GM04504 (cell line): ENCODE data around the gene GDPD1.
A peak's percentile ranks its signal among the peaks of the same experiment; 100 is the strongest.
"Not testable (repeated sequence)": the region's sequence is repeated elsewhere in the genome, so short reads cannot be mapped to it uniquely, and the experiment has no call there.

ENCODE experiments used
- DNase-seq: peaks from one replicate; pipeline ENCODE4 v3.0.0-alpha.2; 2012; ENCODE audit warnings: low read depth

Gene GDPD1

GRCh38 chr17:59220328-59221158, at the start of gene GDPD1:
GDPD1 (plus strand) TSS chr17:59220511; CDS start chr17:59220610, 99 bp downstream.
- DNase-seq = peak; percentile 69

- no peak for DNase-seq
These were observed 47.8 kb upstream of the GDPD1 start for GRCh38 chr17:59172436-59173004.

- DNase-seq = no peak
These were observed 45.6 kb upstream of the GDPD1 start for GRCh38 chr17:59174671-59175070.

- DNase-seq = no peak
These were observed 45.2 kb upstream of the GDPD1 start for GRCh38 chr17:59175076-59175475.

GRCh38 chr17:59178266-59178985, 41.9 kb upstream of the GDPD1 start:
- DNase-seq = no peak

- not testable (repeated sequence) for DNase-seq
These were observed 40.7 kb upstream of the GDPD1 start for GRCh38 chr17:59179601-59180000.

- DNase-seq = no peak
These were observed 39.7 kb upstream of the GDPD1 start for GRCh38 chr17:59180626-59181025.

GRCh38 chr17:59181481-59181880, 38.8 kb upstream of the GDPD1 start:
- DNase-seq = no peak

- no peak for DNase-seq
These were observed 34.3 kb upstream of the GDPD1 start for GRCh38 chr17:59185997-59186396.

- no peak for DNase-seq
These were observed 33.5 kb upstream of the GDPD1 start for GRCh38 chr17:59186850-59187249.

GRCh38 chr17:59190806-59191205, 29.5 kb upstream of the GDPD1 start:
- DNase-seq = no peak

- DNase-seq = no peak
These were observed 26.9 kb upstream of the GDPD1 start for GRCh38 chr17:59193336-59193862.

- no peak for DNase-seq
These were observed 20.9 kb upstream of the GDPD1 start for GRCh38 chr17:59199398-59199797.

GRCh38 chr17:59202320-59202719, 18.0 kb upstream of the GDPD1 start:
- no peak for DNase-seq

- DNase-seq = no peak
These were observed 941 bp upstream of the GDPD1 start for GRCh38 chr17:59219370-59219769.

GRCh38 chr17:59219992-59220327, 351 bp upstream of the GDPD1 start:
- DNase-seq = no peak

- DNase-seq = no peak
These were observed 992 bp downstream of the GDPD1 start for GRCh38 chr17:59221159-59221847.

GRCh38 chr17:59223813-59224212, 3.5 kb downstream of the GDPD1 start:
- DNase-seq = no peak

- DNase-seq = not testable (repeated sequence)
These were observed 8.3 kb downstream of the GDPD1 start for GRCh38 chr17:59228588-59228987.

- no peak for DNase-seq
These were observed 10.5 kb downstream of the GDPD1 start for GRCh38 chr17:59230764-59231163.

GRCh38 chr17:59234631-59235030, 14.3 kb downstream of the GDPD1 start:
- DNase-seq = no peak

- DNase-seq = no peak
These were observed 18.6 kb downstream of the GDPD1 start for GRCh38 chr17:59238906-59239305.
